PFSK-1 (cell line): ENCODE results near the gene ARL6IP5.

Experiments used
- FOXP2 ChIP-seq: optimal IDR thresholded peaks from 2 replicates; pipeline ENCODE3; 2011; ENCODE audit warnings: borderline replicate concordance, control low read depth, inconsistent platforms; ENCODE audit not compliant: insufficient read depth; ENCODE audit errors: extremely low read length, extremely low read depth
- POLR2AphosphoS5 ChIP-seq: IDR thresholded peaks from 2 replicates; pipeline ENCODE4 v1.6.1; 2012; ENCODE audit warnings: low read depth, mild to moderate bottlenecking, control low read depth, low read length, moderate library complexity
- REST ChIP-seq, 2 experiments: IDR thresholded peaks; 2 replicates each; pipeline versions ENCODE4 v1.6.1 to v1.8.0; 2011 to 2012; ENCODE audit warnings: low read depth in 2 of 2, low read length in 2 of 2, control low read depth in 1 of 2, inconsistent platforms in 1 of 2, mild to moderate bottlenecking in 1 of 2, moderate library complexity in 1 of 2; ENCODE audit not compliant: insufficient read depth in 1 of 2
- SIN3A ChIP-seq: IDR thresholded peaks from 2 replicates; pipeline ENCODE4 v1.6.1; 2012; ENCODE audit warnings: mild to moderate bottlenecking, low read length, moderate library complexity, borderline replicate concordance; ENCODE audit not compliant: insufficient read depth
- TAF1 ChIP-seq: IDR thresholded peaks from 2 replicates; pipeline ENCODE4 v1.6.1; 2012; ENCODE audit warnings: low read length, control low read depth, borderline replicate concordance; ENCODE audit not compliant: insufficient read depth

ARL6IP5 gene

GRCh38 chr3:69122403-69122802 lies 37.7 kb downstream of the ARL6IP5 start, which contains the start of gene LMOD3:
TSS of gene LMOD3 (minus strand) at chr3:69122595. CDS start at chr3:69122386, 209 bp downstream.
- TF ChIP-seq FOXP2 (no peak), REST (IDR thresholded peaks at IDR 0.05; ENCODE audit: insufficient read depth in 1 of 2, low read depth in 2 of 2, low read length in 2 of 2) (no peak), TAF1 (no peak), SIN3A (no peak), POLR2AphosphoS5 (no peak)

- TF ChIP-seq REST (IDR thresholded peaks at IDR 0.05; ENCODE audit: insufficient read depth in 1 of 2, low read depth in 2 of 2, low read length in 2 of 2) (no peak), TAF1 (no peak), POLR2AphosphoS5 (no peak), FOXP2 (no peak), SIN3A (no peak)
These were observed 41.5 kb downstream of the ARL6IP5 start for GRCh38 chr3:69126216-69126615.

GRCh38 chr3:69126999-69127398 lies 42.3 kb downstream of the ARL6IP5 start:
- no peak for TF ChIP-seq REST (IDR thresholded peaks at IDR 0.05; ENCODE audit: insufficient read depth in 1 of 2, low read depth in 2 of 2, low read length in 2 of 2)
- no peak for TF ChIP-seq FOXP2
- no peak for TF ChIP-seq SIN3A
- TF ChIP-seq POLR2AphosphoS5, result no peak
- TF ChIP-seq TAF1, result no peak

GRCh38 chr3:69128509-69128908 lies 43.8 kb downstream of the ARL6IP5 start:
- TF ChIP-seq REST (IDR thresholded peaks at IDR 0.05; ENCODE audit: insufficient read depth in 1 of 2, low read depth in 2 of 2, low read length in 2 of 2) (no peak), SIN3A (no peak), FOXP2 (no peak), TAF1 (no peak), POLR2AphosphoS5 (no peak)

GRCh38 chr3:69129531-69129930 lies 44.8 kb downstream of the ARL6IP5 start:
- no peak for TF ChIP-seq REST (IDR thresholded peaks at IDR 0.05; ENCODE audit: insufficient read depth in 1 of 2, low read depth in 2 of 2, low read length in 2 of 2)
- TF ChIP-seq POLR2AphosphoS5, result no peak
- TF ChIP-seq FOXP2, result no peak
- TF ChIP-seq TAF1, result no peak
- no peak for TF ChIP-seq SIN3A
